ENCODE results near the gene FBLN5. TPM values are rescaled to one million over a fixed set of nuclear protein-coding genes. Genes with fewer than 3 reads are reported as not detected.

Gene FBLN5
- total RNA-seq, 1 experiment from 2014 or later: not detected

- Histone ChIP-seq H3K27ac (no peak overlapping the region), H3K4me1 (replicated peaks; ENCODE audit: insufficient read depth) (no peaks in the 10 kb centered on the region; the same call in 1 of the 2 replicates), H3K4me2 (peak overlapping the region; percentile 24; the same call in 1 of the 2 replicates), H3K9me2 (ENCODE audit: insufficient read depth) (no peaks in the 10 kb centered on the region), H4K20me1 (ENCODE audit: insufficient read depth) (no peaks in the 10 kb centered on the region), H3F3A (ENCODE audit: insufficient read depth, low read depth) (no peaks in the 10 kb centered on the region), H2AFZ (no peak overlapping the region), H3K9me3 (ENCODE audit: insufficient read depth, low read depth) (no peaks in the 10 kb centered on the region), H3K79me2 (ENCODE audit: low read depth) (no peaks in the 10 kb centered on the region), H3K27me3 (ENCODE audit: insufficient read depth, low read depth) (no peaks in the 10 kb centered on the region), H3K4me3 (no peak overlapping the region), H3K36me3 (ENCODE audit: low read depth) (no peaks in the 10 kb centered on the region)
- CTCF ChIA-PET: no interaction called here
- intact Hi-C loops (cut with micrococcal nuclease; ENCODE audit: unreplicated experiment): loop anchor here (5.0 kb wide), 1 partner anchor 206 kb away; no protein-coding TSS in a partner anchor
- TF ChIP-seq EZH2 (IDR thresholded peaks at IDR 0.05; ENCODE audit: low read depth): no peak
- peak; percentile 36; the same call in 1 of the 2 replicates for TF ChIP-seq CTCF (conservative IDR thresholded peaks at IDR 0.05)
- no TSS peak for BruUV-seq (replicated peaks)
- POLR2A ChIA-PET (ENCODE audit: unreplicated experiment): interaction anchor here (0.6 kb wide), 1 partner anchor 236 kb away, joined by 3 read pairs; no protein-coding TSS in a partner anchor
- DNase-seq: peak; percentile 6 to 71
Observed at GRCh38 chr14:91858536-91859275, 88.8 kb downstream of the FBLN5 start.

DNA sequence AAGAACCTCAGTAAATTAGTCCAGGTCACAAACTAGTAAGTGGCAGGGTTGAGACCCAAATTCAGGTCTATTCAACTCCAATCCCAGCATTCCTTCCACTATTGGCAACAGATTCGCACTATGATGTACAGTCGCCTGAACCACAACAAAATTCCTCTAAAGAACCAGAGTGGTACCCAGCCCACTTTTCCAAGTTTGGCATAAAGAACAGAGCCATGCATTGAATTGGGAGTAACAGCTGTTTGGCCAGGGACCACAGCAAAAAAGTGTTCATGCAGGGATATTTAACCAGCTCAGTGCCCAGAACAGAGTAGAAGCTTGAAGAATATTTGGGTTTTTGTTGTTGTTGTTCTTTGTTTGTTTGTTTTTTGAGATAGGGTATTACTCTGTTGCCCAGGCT, 89.9 kb downstream of the FBLN5 start:
- CTCF ChIA-PET: no interaction called here

DNA sequence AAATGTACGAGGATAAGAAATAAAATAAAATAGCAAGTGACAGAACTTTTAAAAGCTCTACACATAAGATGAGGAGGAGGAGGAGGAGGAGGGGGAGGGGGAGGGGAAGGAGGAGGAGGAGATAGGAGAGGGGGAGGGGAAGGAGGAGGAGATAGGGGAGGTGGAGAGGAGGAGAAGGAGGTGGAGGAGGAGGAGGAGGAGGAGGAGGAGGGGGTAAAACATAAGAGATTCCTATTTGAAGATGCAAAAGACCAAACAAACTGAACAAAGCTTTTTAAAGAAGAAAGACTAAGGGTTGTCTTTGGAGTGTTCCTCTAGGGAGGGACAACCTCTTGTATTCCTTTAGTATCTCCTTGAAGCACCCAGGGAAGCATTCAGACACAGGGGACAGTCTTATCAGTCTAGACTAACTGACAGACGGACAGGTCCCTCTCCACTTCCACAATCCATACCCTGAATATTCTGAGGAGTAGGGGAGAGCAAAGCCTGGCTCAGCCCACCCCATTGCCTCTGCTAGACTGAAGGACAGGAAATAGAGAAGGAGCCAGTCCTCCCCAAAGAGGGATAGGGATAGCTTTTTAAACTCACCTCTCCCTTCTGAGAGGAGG, 93.1 kb downstream of the FBLN5 start:
- Histone ChIP-seq H3K4me3 (no peak overlapping the region), H3K4me2 (no peak overlapping the region), H2AFZ (no peak overlapping the region), H3K27ac (no peak overlapping the region), H3K4me1 (replicated peaks; ENCODE audit: insufficient read depth) (no peaks in the 10 kb centered on the region; the same call in 1 of the 2 replicates), H3K36me3 (ENCODE audit: low read depth) (no peaks in the 10 kb centered on the region), H3K27me3 (ENCODE audit: insufficient read depth, low read depth) (no peaks in the 10 kb centered on the region), H3K9me3 (ENCODE audit: insufficient read depth, low read depth) (no peaks in the 10 kb centered on the region), H4K20me1 (ENCODE audit: insufficient read depth) (no peaks in the 10 kb centered on the region), H3K79me2 (ENCODE audit: low read depth) (no peaks in the 10 kb centered on the region), H3F3A (ENCODE audit: insufficient read depth, low read depth) (no peaks in the 10 kb centered on the region), H3K9me2 (ENCODE audit: insufficient read depth) (no peaks in the 10 kb centered on the region)
- POLR2A ChIA-PET (ENCODE audit: unreplicated experiment): no interaction called here
- no peak for DNase-seq
- TF ChIP-seq EZH2 (IDR thresholded peaks at IDR 0.05; ENCODE audit: low read depth) (no peak), CTCF (conservative IDR thresholded peaks at IDR 0.05) (no peak)
- no TSS peak for BruUV-seq (replicated peaks)
- intact Hi-C loops (cut with micrococcal nuclease; ENCODE audit: unreplicated experiment): no loop called here
- CTCF ChIA-PET: no interaction called here

More for the DNA sequence above, 89.9 kb downstream of the FBLN5 start:
- intact Hi-C loops (cut with micrococcal nuclease; ENCODE audit: unreplicated experiment): loop anchor here (5.0 kb wide), 1 partner anchor 205 kb away; no protein-coding TSS in a partner anchor
- DNase-seq: no peak
- H3K4me1 ChIP-seq (replicated peaks; ENCODE audit: insufficient read depth): no peaks in the 10 kb centered on the region; the same call in 1 of the 2 replicates
- H3K27ac ChIP-seq: no peak overlapping the region
- no peak for TF ChIP-seq CTCF (conservative IDR thresholded peaks at IDR 0.05)
- TF ChIP-seq EZH2 (IDR thresholded peaks at IDR 0.05; ENCODE audit: low read depth): no peak
- no peaks in the 10 kb centered on the region for H3K27me3 ChIP-seq (ENCODE audit: insufficient read depth, low read depth)
- no TSS peak for BruUV-seq (replicated peaks)
- H3K36me3 ChIP-seq (ENCODE audit: low read depth): no peaks in the 10 kb centered on the region
- POLR2A ChIA-PET (ENCODE audit: unreplicated experiment): no interaction called here
- H2AFZ ChIP-seq: no peak overlapping the region
- H3K9me2 ChIP-seq (ENCODE audit: insufficient read depth): no peaks in the 10 kb centered on the region
- no peaks in the 10 kb centered on the region for H3F3A ChIP-seq (ENCODE audit: insufficient read depth, low read depth)
- no peaks in the 10 kb centered on the region for H3K9me3 ChIP-seq (ENCODE audit: insufficient read depth, low read depth)
- H3K4me3 ChIP-seq: no peak overlapping the region
- H3K79me2 ChIP-seq (ENCODE audit: low read depth): no peaks in the 10 kb centered on the region
- no peaks in the 10 kb centered on the region for H4K20me1 ChIP-seq (ENCODE audit: insufficient read depth)
- no peak overlapping the region for H3K4me2 ChIP-seq

Measured in PC-9 (cell line).